PFSK-1 (cell line): ENCODE data around the gene AAR2.

Experiments
- FOXP2 ChIP-seq: optimal IDR thresholded peaks from 2 replicates; pipeline ENCODE3; 2011; ENCODE audit warnings: borderline replicate concordance, control low read depth, inconsistent platforms; ENCODE audit not compliant: insufficient read depth; ENCODE audit errors: extremely low read length, extremely low read depth
- POLR2AphosphoS5 ChIP-seq: IDR thresholded peaks from 2 replicates; pipeline ENCODE4 v1.6.1; 2012; ENCODE audit warnings: low read depth, mild to moderate bottlenecking, control low read depth, low read length, moderate library complexity
- REST ChIP-seq, 2 experiments: IDR thresholded peaks; 2 replicates each; pipeline versions ENCODE4 v1.6.1 to v1.8.0; 2011 to 2012; ENCODE audit warnings: low read depth in 2 of 2, low read length in 2 of 2, control low read depth in 1 of 2, inconsistent platforms in 1 of 2, mild to moderate bottlenecking in 1 of 2, moderate library complexity in 1 of 2; ENCODE audit not compliant: insufficient read depth in 1 of 2
- SIN3A ChIP-seq: IDR thresholded peaks from 2 replicates; pipeline ENCODE4 v1.6.1; 2012; ENCODE audit warnings: mild to moderate bottlenecking, low read length, moderate library complexity, borderline replicate concordance; ENCODE audit not compliant: insufficient read depth

DNA sequence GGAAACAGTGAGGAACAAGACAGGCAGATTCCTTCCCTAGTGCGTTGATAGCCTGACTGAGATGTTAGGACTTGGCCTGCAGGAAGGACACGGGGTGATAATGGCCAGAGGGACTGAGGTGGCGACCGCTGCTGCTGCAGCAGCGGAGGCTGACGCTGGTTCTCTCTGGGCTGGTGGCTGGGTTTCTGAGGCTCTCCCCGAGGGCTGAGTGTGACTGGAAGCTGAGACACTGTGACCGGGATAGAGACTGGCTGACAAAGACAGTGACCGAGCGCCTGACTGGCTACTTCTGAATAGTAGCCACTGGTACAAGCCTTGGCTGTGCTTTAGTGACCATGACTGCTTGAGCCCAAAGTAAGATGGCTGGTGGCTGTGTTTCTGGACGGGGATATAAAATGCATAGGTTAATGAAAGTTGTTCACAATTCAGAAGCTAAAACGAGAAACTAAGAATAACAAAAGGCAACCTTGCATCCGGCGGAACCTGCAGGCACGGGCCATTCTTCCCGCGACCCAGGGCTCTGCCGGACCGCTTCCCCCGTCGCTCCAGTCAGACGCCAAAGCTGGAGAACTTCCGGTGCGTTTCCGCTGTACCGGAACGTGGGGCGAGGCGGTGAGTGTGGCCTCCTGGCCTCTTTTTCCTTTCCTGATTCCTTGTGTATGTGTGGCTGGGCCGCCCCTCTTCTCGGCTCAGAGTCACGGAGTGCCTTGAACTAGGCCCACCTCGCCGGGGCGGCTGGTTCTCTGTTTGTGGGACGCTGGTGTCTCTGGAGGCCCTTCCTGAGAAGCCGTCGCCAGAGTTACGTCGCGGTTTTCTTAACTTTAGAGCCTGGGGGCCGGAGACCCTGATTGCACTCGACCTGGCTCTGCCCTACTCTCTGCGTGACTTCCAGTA is at the start of gene AAR2:
- TF ChIP-seq POLR2AphosphoS5 (peak; percentile 89), REST (IDR thresholded peaks at IDR 0.05; ENCODE audit: insufficient read depth in 1 of 2, low read depth in 2 of 2, low read length in 2 of 2) (0 out of 4 replicates have a peak, but pooled peaks of 1 of the 2 experiments have one; percentile 63), SIN3A (peak; percentile 71; the same call in 1 of the 2 replicates), FOXP2 (peak; percentile 85)
